HCT116 (cell line): ENCODE results near the gene CCDC92B.
"Not testable (repeated sequence)": the region's sequence is repeated elsewhere in the genome, so short reads cannot be mapped to it uniquely, and the experiment has no call there.

ENCODE experiments used
- EGR1 ChIP-seq: IDR thresholded peaks from 2 replicates; pipeline ENCODE4 v1.6.1; 2012; ENCODE audit warnings: low read depth
- EZH2 ChIP-seq: fragments of 200-600 bp; sonication (generic); IDR thresholded peaks from 2 replicates; pipeline ENCODE4 v1.6.1; 2017; ENCODE audit warnings: antibody characterized with exemption, mixed run types
- EZH2phosphoT487 ChIP-seq: fragments of 200-600 bp; IDR thresholded peaks from 2 replicates; pipeline ENCODE4 v1.6.1; 2018; ENCODE audit warnings: antibody characterized with exemption, borderline replicate concordance
- JUND ChIP-seq: IDR thresholded peaks from 2 replicates; pipeline ENCODE4 v1.6.1; 2012
- POLR2A ChIP-seq: IDR thresholded peaks from 2 replicates; pipeline ENCODE4 v1.7.0; 2011; ENCODE audit warnings: borderline replicate concordance; ENCODE audit not compliant: insufficient read depth, insufficient read length; ENCODE audit errors: extremely low read depth
- POLR2AphosphoS5 ChIP-seq: IDR thresholded peaks from 2 replicates; pipeline ENCODE4 v1.6.1; 2011; ENCODE audit warnings: mild to moderate bottlenecking, low read depth, low read length, moderate library complexity
- SP1 ChIP-seq: IDR thresholded peaks from 2 replicates; pipeline ENCODE4 v1.6.1; 2012; ENCODE audit warnings: low read depth
- TCF7L2 ChIP-seq: IDR thresholded peaks from 2 replicates; pipeline ENCODE4 v1.7.0; 2011; ENCODE audit warnings: borderline replicate concordance, inconsistent platforms; ENCODE audit not compliant: insufficient read depth, insufficient read length; ENCODE audit errors: extremely low read depth
- YY1 ChIP-seq: IDR thresholded peaks from 2 replicates; pipeline ENCODE4 v1.6.1; 2011; ENCODE audit warnings: low read length, low read depth, moderate library complexity, mild to moderate bottlenecking; ENCODE audit not compliant: insufficient replicate concordance; ENCODE audit errors: extremely low read depth
- TF ChIP-seq, protein P1 (sequence below): IDR thresholded peaks from 2 replicates; pipeline ENCODE4 v1.6.1; 2012
- TF ChIP-seq, protein P2 (sequence below), 3 experiments: fragments of 200-600 bp in 1 of 3; sonication (generic) in 1 of 3; IDR thresholded peaks in 2 of 3; conservative IDR thresholded peaks in 1 of 3; 2 replicates each; pipeline ENCODE4 v1.5.1; 2012 to 2017; ENCODE audit warnings: low read depth in 2 of 3, low read length in 2 of 3, antibody characterized with exemption in 1 of 3, borderline replicate concordance in 1 of 3, control low read depth in 1 of 3, mild to moderate bottlenecking in 1 of 3, mixed read lengths in 1 of 3, mixed run types in 1 of 3, moderate library complexity in 1 of 3; ENCODE audit not compliant: insufficient read depth in 1 of 3
- TF ChIP-seq, protein P3 (sequence below): IDR thresholded peaks from 2 replicates; pipeline ENCODE4 v1.6.1; 2012; ENCODE audit warnings: low read depth

DNA sequence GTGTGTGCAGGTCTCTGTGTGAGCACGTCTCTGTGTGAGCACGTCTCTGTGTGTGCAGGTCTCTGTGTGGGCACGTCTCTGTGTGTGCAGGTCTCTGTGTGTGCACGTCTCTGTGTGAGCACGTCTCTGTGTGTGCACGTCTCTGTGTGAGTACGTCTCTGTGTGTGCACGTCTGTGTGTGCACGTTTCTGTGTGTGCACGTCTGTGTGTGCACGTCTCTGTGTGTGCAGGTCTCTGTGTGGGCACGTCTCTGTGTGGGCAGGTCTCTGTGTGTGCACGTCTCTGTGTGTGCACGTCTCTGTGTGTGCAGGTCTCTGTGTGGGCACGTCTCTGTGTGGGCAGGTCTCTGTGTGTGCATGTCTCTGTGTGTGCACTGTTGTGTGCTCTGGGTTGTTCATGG, 32.1 kb upstream of the CCDC92B start:
- TF ChIP-seq, protein P1, sequence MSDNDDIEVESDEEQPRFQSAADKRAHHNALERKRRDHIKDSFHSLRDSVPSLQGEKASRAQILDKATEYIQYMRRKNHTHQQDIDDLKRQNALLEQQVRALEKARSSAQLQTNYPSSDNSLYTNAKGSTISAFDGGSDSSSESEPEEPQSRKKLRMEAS, result not testable (repeated sequence)
- TF ChIP-seq, protein P2, sequence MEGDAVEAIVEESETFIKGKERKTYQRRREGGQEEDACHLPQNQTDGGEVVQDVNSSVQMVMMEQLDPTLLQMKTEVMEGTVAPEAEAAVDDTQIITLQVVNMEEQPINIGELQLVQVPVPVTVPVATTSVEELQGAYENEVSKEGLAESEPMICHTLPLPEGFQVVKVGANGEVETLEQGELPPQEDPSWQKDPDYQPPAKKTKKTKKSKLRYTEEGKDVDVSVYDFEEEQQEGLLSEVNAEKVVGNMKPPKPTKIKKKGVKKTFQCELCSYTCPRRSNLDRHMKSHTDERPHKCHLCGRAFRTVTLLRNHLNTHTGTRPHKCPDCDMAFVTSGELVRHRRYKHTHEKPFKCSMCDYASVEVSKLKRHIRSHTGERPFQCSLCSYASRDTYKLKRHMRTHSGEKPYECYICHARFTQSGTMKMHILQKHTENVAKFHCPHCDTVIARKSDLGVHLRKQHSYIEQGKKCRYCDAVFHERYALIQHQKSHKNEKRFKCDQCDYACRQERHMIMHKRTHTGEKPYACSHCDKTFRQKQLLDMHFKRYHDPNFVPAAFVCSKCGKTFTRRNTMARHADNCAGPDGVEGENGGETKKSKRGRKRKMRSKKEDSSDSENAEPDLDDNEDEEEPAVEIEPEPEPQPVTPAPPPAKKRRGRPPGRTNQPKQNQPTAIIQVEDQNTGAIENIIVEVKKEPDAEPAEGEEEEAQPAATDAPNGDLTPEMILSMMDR (IDR thresholded peaks at IDR 0.05 in 2 of 3, conservative IDR thresholded peaks at IDR 0.05 in 1 of 3; ENCODE audit: borderline replicate concordance in 1 of 3, insufficient read depth in 1 of 3, low read depth in 2 of 3, low read length in 2 of 3), result not testable (repeated sequence)
- TF ChIP-seq JUND, EZH2, YY1, EZH2phosphoT487, POLR2AphosphoS5, EGR1, POLR2A, TCF7L2, SP1: not testable (repeated sequence)
- TF ChIP-seq, protein P3, sequence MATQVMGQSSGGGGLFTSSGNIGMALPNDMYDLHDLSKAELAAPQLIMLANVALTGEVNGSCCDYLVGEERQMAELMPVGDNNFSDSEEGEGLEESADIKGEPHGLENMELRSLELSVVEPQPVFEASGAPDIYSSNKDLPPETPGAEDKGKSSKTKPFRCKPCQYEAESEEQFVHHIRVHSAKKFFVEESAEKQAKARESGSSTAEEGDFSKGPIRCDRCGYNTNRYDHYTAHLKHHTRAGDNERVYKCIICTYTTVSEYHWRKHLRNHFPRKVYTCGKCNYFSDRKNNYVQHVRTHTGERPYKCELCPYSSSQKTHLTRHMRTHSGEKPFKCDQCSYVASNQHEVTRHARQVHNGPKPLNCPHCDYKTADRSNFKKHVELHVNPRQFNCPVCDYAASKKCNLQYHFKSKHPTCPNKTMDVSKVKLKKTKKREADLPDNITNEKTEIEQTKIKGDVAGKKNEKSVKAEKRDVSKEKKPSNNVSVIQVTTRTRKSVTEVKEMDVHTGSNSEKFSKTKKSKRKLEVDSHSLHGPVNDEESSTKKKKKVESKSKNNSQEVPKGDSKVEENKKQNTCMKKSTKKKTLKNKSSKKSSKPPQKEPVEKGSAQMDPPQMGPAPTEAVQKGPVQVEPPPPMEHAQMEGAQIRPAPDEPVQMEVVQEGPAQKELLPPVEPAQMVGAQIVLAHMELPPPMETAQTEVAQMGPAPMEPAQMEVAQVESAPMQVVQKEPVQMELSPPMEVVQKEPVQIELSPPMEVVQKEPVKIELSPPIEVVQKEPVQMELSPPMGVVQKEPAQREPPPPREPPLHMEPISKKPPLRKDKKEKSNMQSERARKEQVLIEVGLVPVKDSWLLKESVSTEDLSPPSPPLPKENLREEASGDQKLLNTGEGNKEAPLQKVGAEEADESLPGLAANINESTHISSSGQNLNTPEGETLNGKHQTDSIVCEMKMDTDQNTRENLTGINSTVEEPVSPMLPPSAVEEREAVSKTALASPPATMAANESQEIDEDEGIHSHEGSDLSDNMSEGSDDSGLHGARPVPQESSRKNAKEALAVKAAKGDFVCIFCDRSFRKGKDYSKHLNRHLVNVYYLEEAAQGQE, result not testable (repeated sequence)
